LHCN-M2 (cell line): ENCODE results near the gene HTT. TPM values are rescaled to one million over a fixed set of nuclear protein-coding genes. Genes with fewer than 3 reads are reported as not detected.

ENCODE experiments used
- DNase-seq: peaks from one replicate; pipeline ENCODE4 v3.0.0-alpha.2; 2012; ENCODE audit warnings: low read depth
- total RNA-seq: library from RNA; depleted of rRNA; stranded (reverse); fragments of >200 nt; gene quantifications from 2 replicates; pipeline ENCODE4 v1.2.3, GENCODE V29; 2014

HTT gene
- total RNA-seq, 1 experiment from 2014 or later = 19.4 TPM

GRCh38 chr4:3234171-3235029, 159.9 kb downstream of the HTT start:
- DNase-seq = no peak

DNA sequence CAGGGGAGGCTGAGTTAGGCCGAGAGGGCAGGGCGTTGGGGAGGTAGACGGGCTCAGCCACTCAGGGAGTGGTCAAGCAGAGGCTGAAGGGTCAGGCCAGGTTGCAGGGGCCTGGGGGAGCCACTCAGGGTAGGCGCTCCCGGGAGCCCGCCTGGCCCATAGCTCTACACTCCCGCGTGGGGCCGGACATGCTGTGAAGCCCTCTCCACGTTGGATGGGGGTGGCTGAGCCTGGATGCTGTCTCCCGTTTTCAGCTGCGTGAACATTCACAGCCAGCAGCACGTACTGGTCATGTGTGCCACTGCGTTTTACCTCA, 160.5 kb downstream of the HTT start:
- DNase-seq = no peak

GRCh38 chr4:3235581-3235980, 161.1 kb downstream of the HTT start:
- no peak for DNase-seq

DNA sequence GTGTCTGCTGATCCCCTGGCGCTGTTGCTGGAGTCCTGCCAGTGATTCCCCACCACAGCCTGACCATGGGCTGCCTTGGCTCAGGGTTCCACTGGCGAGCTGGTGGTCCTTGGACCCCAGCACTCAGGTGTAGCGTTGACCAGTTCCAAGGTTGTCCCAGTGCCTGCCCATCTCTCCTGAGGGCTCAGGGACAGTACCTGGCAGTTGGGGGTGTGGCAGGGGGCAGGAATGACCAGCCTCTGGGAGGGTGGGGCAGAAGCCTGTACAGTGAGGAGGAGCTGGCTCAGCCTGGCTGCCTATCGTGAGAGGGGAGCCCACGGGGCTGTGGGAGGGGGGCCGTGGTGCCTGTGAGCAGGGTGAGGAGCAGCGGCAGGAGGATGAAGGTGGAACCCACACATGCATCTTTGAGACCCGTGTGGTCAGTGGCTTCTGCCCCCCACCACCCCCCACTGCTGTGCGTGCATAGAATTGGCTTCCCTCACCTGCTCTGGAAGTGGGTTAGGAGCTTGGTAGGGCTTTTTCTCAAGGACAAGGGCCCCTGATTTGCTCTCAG, 161.9 kb downstream of the HTT start:
- DNase-seq = no peak

- no peak for DNase-seq
These were observed 162.8 kb downstream of the HTT start for GRCh38 chr4:3237266-3237665.

DNA sequence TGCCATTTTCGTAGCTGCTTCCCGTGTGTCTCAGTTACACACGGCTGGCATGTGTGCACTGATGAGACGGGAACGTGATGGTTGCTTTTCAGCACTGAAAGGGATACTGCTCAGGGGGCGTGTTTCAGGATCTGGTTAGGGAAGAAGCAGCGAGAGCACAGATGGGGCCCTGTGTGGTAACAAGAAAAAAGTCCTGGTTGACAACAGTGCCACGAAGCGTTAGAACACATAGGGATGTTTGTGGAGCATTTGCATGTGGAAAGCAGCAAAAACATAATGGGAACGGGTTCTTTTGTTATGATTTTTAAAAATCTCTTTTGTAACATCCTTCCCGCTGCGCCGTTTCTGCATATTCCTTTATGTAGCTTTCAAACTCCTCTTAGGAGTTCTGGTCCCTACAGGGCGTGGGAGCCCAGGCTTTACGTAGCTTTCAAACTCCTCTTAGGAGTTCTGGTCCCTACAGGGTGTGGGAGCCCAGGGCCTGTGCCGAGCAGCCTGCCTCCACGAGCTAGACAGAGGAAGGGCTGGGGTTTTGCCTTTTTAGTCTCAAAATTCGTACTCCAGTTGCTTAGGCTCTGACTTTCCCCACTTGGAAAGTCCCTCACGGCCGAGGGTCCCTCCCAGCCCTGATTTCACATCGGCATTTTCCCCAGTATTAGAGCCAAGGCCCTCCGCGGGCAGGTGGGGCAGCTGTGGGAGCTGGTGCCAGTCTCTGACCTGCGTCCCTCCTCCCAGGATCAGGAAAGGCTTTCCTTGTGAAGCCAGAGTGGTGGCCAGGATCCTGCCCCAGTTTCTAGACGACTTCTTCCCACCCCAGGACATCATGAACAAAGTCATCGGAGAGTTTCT, 163.5 kb downstream of the HTT start:
- no peak for DNase-seq

GRCh38 chr4:3238721-3239120, 164.2 kb downstream of the HTT start:
- no peak for DNase-seq

DNA sequence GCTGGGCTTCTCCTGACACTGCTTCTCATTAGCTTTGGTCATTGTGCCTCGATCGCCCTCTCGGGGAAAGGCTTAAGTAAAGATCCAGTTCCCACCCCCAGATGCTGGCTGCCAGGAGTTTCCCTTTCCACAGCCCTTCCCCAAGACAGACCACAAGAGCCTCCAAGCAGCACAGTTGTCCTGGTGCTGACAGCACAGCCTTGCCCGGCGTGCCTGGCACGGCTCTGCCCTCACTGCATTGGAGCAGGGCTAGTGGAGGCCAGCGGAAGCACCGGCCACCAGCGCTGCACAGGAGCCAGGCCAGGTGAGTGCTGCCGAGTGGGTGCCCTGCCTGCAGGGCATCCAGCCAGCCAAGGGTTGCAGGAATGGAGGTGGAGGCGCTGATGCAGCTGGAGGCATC, 164.8 kb downstream of the HTT start:
- DNase-seq = no peak

GRCh38 chr4:3239998-3240920, 165.8 kb downstream of the HTT start:
- DNase-seq = no peak

DNA sequence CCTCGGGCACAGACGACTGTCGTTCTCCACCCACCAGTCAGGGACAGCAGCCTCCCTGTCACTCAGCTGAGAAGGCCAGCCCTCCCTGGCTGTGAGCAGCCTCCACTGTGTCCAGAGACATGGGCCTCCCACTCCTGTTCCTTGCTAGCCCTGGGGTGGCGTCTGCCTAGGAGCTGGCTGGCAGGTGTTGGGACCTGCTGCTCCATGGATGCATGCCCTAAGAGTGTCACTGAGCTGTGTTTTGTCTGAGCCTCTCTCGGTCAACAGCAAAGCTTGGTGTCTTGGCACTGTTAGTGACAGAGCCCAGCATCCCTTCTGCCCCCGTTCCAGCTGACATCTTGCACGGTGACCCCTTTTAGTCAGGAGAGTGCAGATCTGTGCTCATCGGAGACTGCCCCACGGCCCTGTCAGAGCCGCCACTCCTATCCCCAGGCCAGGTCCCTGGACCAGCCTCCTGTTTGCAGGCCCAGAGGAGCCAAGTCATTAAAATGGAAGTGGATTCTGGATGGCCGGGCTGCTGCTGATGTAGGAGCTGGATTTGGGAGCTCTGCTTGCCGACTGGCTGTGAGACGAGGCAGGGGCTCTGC, 166.5 kb downstream of the HTT start:
- no peak for DNase-seq

DNA sequence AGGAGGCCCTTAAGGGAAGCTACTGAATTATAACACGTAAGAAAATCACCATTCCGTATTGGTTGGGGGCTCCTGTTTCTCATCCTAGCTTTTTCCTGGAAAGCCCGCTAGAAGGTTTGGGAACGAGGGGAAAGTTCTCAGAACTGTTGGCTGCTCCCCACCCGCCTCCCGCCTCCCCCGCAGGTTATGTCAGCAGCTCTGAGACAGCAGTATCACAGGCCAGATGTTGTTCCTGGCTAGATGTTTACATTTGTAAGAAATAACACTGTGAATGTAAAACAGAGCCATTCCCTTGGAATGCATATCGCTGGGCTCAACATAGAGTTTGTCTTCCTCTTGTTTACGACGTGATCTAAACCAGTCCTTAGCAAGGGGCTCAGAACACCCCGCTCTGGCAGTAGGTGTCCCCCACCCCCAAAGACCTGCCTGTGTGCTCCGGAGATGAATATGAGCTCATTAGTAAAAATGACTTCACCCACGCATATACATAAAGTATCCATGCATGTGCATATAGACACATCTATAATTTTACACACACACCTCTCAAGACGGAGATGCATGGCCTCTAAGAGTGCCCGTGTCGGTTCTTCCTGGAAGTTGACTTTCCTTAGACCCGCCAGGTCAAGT, 167.5 kb downstream of the HTT start:
- no peak for DNase-seq

DNA sequence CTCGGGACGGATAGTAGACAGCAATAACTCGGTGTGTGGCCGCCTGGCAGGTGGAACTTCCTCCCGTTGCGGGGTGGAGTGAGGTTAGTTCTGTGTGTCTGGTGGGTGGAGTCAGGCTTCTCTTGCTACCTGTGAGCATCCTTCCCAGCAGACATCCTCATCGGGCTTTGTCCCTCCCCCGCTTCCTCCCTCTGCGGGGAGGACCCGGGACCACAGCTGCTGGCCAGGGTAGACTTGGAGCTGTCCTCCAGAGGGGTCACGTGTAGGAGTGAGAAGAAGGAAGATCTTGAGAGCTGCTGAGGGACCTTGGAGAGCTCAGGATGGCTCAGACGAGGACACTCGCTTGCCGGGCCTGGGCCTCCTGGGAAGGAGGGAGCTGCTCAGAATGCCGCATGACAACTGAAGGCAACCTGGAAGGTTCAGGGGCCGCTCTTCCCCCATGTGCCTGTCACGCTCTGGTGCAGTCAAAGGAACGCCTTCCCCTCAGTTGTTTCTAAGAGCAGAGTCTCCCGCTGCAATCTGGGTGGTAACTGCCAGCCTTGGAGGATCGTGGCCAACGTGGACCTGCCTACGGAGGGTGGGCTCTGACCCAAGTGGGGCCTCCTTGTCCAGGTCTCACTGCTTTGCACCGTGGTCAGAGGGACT, 168.8 kb downstream of the HTT start:
- DNase-seq = no peak

GRCh38 chr4:3244002-3244401, 169.5 kb downstream of the HTT start:
- no peak for DNase-seq

- DNase-seq = no peak
These were observed 170.3 kb downstream of the HTT start for GRCh38 chr4:3244747-3245146.

GRCh38 chr4:3245676-3246075, 171.2 kb downstream of the HTT start:
- no peak for DNase-seq

- no peak for DNase-seq
These were observed 172.2 kb downstream of the HTT start for GRCh38 chr4:3246458-3247398.

DNA sequence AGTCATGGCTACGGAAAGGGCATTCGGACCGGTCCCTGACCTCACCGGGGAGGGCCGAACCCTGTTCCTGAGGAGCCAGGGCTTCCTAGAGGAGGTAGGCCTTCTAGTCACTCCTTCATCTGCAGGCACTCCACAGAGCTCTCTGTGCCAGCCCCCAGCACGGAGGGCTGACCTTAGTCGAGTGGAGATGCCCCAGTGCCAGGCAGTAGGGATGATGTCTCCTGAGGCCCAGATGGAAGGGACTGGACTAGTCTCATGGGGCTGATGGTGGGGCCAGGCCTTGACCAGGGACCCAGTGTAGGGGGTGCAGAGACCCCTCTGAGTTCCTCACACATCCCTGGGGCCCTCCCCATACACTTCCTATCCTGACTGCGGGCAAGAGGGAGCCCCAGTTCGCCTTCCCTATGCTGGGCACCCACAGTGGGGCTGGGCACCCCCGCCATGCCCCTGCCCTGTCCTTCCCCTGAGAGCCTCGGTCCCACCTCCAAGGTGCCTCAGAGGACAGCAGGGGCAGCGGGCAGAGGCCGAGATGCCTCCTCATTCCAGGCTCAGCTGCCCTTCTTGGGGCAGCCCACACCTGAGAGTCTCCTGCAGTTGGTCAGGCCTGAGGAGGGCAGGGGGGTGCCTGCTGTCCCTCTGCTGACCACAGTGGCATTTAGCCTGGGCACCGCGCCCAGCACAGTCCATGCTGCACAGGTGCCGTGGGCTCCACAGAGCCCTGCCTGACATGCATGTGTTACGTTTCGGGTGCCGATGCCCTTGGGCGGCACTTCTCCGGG, 173.1 kb downstream of the HTT start:
- DNase-seq = no peak

DNA sequence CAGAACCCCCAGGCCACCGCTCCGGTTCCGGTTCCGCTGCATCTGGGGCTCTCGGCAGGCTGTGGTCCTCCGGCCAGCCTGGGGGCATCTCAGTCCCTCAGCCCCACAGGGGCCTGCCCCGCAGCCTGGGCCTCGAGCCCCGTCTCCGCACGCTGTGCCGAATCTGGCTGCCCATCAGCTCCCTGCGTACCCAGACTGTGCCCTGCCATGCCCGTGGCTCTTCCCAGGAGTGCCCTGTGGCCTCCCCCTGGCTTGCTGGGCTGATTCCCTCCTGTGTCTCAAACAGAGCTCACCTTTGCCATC, 173.6 kb downstream of the HTT start:
- no peak for DNase-seq
